KBM-7 (cell line): ENCODE results near the gene DUSP1.

Experiments
- DNase-seq: peaks from one replicate; pipeline ENCODE4 v3.0.0-alpha.2; 2015
- in situ Hi-C: fragments of 300-500 bp; cut with MboI; formaldehyde crosslinking; loops from 2 replicates; pipeline ENCODE4 v1.14.3; 2020; ENCODE audit warnings: low sequenced_read_pairs, low pct_unique_long_range_greater_than_20kb, mixed read lengths

DUSP1 gene

GRCh38 chr5:172748341-172748843, 22.6 kb downstream of the DUSP1 start:
- no peak for DNase-seq
- in situ Hi-C loops: no loop called here

GRCh38 chr5:172747471-172747870, 23.5 kb downstream of the DUSP1 start:
- in situ Hi-C loops: no loop called here

GRCh38 chr5:172746725-172747124, 24.3 kb downstream of the DUSP1 start:
- in situ Hi-C loops: no loop called here

More at GRCh38 chr5:172747471-172747870, 23.5 kb downstream of the DUSP1 start:
- DNase-seq: no peak

DNA sequence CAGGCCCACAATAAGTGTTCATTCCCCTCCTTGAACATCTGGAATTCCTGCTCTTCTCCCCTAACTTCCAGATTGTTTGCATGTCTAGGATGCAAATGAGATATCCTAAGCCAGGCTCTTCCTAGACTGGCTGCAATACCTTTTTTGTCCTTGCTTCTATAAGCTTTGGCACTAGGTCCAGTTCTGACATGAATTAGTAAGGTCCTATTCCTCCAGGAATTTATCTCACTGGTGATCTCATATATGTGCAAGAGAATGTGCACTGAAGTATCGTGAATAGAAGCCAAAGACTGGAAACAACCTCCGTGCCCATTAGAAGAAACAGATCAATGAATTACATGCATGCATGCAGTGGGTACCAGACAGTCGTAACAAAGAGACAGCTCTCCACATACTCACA, 25.2 kb downstream of the DUSP1 start:
- in situ Hi-C loops: no loop called here
- DNase-seq: no peak

More at GRCh38 chr5:172746725-172747124, 24.3 kb downstream of the DUSP1 start:
- DNase-seq: no peak

DNA sequence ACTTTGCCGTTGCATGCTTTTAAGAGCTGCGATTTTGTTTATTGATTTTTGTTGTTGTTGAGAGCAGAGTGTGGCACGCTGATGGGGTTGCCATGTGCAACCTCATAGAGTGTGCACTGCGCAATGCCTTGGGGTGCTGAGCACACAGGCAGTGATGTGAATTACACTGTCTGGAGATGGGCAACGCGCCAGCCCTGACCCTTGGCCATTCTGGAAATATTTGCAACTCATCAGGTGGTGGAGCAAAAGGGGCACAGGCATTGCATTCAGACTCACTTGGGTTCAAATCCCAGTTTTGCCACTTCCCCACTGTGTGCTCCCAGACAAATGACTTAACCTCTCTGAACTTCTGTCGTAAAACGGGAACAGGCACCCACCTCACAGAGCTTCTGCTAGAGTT, 25.6 kb downstream of the DUSP1 start:
- in situ Hi-C loops: no loop called here
- DNase-seq: no peak

DNA sequence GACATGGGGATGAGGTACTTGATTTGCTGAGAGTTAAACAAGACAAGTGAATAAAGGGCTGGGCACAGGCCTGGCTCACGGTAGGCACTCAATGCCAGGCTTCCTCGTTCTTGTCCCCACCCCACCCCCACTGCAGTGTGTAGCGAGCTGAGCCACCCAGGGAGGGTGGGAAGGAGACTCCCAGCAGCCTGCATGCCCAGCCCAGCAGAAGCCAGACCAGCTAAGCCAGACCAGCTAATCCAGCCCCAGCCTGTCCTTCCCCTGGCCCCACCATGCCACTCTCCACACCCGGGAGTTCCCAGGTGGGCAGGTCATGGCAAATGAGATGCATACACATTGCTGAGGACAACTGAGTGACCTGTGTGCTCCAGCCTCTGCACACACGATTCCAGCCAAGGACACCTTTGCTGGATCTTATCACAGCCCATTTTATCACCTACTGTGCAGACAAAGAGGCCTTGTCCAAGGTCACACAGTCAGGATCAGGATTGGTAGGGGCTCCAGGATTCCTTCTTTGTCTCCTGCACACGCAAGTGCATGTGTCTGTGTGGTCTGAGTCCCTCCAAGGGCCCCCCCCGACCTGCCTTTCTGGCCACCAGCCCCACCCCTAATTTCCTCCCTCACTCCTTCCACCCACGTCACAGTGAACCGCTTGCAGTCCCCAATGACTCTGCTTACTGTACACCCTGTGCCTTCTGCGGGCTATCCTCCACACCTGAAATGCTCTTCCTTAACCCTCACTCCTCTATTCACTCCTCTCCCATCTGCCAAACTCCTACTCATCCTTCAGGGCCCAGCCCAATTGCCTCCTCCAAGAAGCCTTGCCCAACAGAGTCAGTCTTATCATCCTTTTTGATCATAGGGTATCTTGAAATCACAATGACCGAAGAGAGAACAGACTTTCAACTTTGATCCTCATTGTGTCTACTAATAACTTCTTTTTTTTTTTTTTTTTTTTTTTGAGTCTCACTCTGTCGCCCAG, 26.6 kb downstream of the DUSP1 start:
- DNase-seq: no peak
- in situ Hi-C loops: no loop called here

DNA sequence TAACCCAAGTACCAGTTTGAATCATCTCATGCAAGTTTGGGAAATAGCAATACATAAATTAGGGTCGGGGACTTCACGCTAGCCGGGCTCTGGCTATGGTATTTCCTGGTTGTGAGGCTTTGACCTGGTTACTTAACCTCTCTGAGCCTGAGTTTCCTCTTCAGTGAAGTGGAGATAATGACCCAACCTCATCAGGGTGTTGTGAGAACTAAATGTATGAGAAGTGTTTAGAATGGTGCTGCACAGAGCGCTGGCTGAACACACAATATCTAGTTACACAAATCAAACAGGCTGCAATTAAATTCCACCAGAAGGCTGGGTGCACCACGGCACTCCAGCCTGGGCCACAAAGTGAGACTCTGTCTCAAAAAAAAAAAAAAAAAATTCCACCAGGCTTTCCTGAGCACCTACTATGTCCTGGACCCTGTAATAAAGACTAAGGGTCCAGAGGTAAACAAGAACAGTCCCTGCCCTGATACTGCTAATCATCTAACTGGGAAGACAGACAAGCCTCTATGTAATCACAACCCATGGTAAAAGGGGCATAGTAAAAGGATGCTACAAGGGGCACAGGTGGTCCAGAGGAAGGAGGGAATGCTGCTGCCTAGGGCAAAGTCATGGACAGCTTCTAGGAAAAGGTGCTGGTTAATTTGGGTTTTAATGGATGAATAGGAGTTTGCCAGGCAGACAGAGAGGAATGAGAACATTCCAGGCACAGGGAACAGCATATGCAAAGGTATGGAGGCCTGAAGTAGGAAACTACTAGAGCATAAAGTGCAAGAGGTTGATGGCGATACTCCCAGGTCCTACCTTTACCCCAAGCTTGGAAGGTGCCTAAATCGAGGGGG, 27.7 kb downstream of the DUSP1 start:
- DNase-seq: no peak
- in situ Hi-C loops: no loop called here

DNA sequence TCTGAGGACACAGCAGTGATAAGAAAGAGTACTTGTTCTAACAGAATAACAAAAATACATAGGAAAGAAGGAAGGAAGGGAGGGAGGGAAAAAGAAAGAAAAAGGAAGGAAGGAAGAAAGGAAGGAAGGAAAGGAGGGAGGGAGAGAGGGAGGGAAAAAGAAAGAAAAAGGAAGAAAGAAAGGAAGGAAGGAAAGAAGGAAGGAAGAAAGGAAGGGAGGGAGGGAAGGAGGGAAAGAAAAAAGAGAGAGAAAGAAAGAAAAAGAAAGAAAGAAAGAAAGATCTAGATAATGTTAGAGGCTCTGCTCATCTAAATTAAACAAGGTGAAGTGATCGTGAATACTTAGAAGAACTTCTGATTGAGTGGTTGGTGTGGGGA, 29.8 kb downstream of the DUSP1 start:
- no peak for DNase-seq
- in situ Hi-C loops: no loop called here

GRCh38 chr5:172740428-172741205, 30.4 kb downstream of the DUSP1 start:
- in situ Hi-C loops: no loop called here
- no peak for DNase-seq

DNA sequence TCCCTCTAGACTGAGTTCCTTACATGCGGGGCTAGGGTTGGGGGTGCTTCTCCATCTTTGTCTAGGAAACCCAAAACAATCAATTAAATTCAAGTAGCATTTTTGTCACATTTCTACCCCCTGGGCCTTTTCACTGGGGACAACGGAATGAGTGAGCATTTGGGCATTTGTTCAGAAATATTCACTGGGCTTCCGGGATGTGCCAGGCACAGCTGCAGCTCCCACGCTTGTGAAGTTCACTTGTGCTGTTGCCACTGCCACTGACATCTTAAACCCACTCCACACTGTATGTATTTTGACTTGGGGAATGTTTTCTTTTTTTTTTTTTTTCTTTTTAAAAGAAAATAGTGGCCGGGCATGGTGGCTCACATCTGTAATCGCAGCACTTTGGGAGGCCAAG, 31.6 kb downstream of the DUSP1 start:
- in situ Hi-C loops: no loop called here

GRCh38 chr5:172736508-172737135, 34.4 kb downstream of the DUSP1 start:
- in situ Hi-C loops: no loop called here
- no peak for DNase-seq

More for the DNA sequence above, 31.6 kb downstream of the DUSP1 start:
- DNase-seq: no peak

DNA sequence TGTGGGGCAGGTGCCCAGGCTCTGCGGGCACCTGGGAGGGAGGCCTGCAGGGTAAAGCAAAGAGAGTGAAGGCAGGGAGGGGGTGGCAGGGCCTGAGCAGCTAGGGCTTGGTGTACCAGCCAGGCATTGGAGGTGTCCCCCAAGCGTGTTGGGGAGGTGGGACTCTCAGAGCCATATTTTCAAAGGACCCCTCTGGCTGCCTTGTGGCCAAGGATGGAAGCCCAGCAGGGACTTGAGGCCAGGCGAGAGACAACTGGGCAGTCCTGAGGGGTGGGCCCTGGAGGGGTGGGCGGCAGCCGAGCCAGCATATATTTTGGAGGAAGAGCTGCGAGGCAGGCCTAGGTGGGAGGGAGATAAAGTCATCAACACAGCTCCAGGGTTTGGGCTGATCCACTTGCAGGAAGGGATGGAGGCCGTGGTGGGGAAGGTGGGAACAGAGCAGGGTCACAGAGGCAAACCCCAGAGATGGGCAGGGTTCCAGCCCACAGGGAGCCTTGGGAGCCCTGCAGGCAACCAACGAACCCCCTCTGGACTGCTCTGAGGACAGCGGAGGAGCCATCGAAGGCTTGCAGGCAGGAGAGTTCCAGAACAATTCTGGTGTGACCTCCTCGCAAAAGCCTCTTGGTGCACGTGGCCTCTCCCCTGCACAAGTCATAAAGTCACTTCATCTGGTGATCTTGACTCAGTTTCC, 35.7 kb downstream of the DUSP1 start:
- DNase-seq: no peak
- in situ Hi-C loops: no loop called here

- no peak for DNase-seq
- in situ Hi-C loops: no loop called here
Measured at GRCh38 chr5:172733974-172734346, 37.0 kb downstream of the DUSP1 start.

- DNase-seq: no peak
- in situ Hi-C loops: no loop called here
Measured at GRCh38 chr5:172733131-172733973, 37.6 kb downstream of the DUSP1 start.

- in situ Hi-C loops: no loop called here
- DNase-seq: no peak
Measured at GRCh38 chr5:172732201-172732865, 38.7 kb downstream of the DUSP1 start.

- no peak for DNase-seq
- in situ Hi-C loops: no loop called here
Measured at GRCh38 chr5:172731680-172732074, 39.3 kb downstream of the DUSP1 start.
